Measurements from ENCODE around the gene SMNDC1.
"Not testable (repeated sequence)": the region's sequence is repeated elsewhere in the genome, so short reads cannot be mapped to it uniquely, and the experiment has no call there.

The SMNDC1 gene

DNA sequence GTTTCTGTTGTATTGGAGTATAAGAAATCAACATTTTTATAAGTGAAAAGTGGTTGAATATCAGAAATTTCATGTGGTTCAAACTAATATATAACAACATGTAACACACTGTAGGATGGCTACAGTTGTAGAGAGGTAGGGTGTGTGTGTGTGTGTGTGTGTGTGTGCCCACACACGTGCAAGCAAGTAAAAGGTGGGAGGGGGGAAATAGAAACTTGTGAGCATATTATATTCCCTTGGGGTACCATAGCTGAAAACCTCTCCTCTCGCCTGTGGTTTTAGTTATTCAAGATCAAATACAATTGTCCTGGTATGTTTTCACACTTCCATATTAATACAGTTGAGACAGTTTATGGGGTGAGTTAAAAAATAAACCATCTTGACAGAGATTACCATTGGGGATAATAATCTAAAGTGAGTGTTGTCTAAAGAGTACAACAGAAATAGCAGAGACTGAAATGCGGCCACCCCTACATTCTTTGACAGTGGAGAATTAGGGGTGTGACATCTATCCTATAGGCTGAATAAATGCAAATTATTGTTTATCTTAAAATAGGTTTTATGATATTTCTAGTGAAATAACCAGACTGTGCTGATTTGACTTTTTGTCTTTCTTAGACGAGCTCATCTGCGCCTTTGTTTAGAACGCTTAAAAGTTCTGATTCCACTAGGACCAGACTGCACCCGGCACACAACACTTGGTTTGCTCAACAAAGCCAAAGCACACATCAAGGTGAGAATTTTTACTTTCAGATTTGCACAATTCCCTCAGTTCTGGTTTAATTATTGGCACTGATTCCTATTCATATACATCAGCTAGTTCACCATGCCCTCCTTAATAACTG lies 25.9 kb downstream of the SMNDC1 start:
- DNase-seq = no peak

DNA sequence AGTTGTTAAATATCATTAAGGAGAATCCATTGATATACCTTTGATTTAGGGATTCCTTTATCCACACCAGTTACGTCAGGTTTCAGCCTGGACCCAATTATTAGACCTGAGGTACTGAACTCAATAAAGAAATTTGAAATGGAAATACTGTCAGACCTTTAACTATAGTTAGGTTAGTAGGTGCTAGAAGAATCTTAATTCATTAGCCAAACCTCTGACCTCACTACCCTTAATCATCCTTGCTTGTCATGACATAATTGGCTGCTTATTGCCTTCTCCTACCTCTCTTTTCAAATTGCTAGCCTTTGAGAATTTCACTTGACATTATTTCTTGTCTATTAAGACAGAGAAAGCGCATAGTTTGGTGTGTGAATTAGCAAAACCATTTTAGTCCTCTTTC lies 27.1 kb downstream of the SMNDC1 start:
- DNase-seq = no peak

DNA sequence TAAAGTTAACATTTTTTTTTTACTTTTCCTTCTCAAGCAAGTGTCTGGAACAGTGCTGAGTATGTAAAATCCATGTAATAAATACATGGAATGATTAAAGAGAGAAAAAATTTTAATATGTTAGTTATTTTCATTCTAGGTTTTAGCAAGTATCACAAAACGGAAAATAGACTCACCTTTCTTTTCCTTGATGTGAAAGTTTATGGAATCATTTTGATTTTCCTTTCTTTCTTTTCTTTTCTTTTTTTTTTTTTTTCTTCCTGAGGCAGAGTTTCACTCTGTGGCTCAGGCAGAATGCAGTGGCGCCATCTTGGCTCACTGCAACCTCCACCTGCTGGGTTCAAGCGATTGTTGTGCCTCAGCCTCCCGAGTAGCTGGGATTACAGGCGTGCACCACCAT lies 28.1 kb downstream of the SMNDC1 start:
- no peak for DNase-seq

DNA sequence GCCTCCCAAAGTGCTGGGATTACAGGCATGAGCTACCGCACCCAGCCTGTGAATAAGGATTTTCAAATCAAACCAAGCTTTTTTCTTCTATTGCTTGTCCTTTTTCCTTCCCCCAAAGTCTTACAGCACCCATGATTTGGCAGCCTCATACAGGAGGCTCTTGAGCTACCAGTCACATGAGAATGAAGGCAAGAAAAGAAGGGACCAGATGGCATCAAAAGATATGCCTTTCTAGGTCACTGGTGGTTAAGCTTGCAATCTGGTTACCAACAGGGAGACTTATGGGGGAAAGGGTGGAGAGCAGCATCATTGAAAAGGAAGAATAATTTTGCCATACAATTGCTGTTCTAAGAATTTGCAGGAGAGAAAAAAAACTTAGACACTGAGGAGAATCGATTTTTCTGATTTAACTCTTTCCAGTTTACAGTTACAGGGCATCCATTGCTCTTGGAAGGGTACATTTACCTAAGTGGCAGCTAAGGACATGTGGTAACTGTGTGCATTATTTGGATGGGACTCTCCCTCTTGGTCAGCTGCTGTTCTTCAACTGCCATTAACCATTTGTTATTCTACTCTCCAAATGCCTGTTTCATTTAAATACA lies 29.5 kb downstream of the SMNDC1 start:
- DNase-seq = no peak

DNA sequence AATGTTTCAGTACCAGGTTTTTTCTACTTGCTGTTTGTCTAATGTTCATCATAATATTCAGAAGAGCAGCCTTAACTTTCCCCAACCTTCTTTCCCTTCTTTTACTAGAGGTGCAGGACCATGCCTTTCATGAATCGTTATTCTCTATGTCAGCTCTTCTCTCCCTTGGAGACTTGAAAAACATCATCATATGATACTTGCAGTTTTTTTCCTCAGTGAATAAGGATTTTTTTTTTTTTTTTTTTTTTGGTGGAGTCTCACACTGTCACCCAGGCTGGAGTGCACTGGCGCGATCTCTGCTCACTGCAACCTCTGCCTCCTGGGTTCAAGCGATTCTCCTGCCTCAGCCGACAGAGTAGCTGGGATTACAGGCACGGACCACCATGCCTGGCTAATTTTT lies 30.1 kb downstream of the SMNDC1 start:
- no peak for DNase-seq

DNA sequence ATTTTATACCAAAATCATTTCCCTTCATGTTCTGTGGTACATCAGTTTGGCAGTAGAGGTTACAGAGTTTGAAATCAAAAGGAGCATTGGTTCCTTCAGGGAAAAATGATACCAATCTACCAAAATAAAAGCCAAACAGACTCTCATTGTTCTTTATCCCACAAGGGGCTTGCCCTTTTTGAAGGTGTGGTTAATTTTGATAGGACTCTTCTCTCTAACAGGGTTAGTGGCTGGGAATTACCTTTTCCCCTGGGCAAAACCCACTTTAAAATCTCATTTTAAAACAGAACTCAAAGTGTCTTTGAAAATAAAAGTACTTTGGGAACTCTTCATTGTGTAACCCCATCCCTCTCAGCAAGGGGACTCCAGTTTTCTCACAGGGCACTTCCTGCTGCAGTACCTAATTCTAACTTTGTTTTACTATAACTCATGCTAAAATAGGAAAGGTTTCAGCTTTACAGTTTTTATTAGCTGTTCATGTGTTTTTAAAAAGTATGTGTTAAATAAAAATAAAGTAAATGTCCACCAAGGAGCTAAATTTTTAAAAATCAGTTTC lies 30.6 kb downstream of the SMNDC1 start:
- no peak for DNase-seq

DNA sequence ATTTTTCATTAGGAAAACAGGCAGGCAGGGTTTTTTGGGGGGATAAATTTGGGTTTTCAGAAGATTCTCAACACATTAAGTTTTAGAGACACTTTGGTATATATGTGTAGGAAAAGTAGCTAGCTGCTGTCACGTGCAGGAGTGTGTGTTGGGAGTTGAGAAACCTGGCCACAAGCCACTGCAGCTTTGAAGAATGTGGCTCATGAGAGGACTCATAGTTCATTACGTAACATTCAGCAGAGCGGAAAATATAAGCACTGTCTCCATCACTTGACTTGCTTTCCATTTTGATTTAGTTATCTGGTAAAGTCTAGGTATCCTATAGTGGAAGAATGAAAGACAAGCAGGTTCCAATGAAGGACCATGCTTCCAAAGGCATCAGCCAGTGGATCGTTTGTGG lies 31.2 kb downstream of the SMNDC1 start:
- DNase-seq = peak; percentile 52 to 62

DNA sequence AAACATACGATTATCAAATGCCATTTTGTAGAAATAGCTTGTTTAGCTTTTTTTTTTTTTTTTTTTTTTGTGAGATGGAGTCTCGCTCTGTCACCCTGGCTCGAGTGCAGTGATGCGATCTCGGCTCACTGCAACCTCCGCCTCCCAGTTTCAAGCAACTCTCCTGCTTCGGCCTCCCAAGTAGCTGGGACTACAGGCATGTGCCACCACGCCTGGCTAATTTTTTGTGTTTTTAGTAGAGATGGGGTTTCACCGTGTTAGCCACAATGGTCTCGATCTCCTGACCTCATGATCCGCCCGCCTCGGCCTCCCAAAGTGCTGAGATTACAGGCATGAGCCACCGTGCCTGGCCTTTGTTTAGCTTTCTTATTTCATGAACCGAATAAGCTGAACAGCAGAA lies 31.7 kb downstream of the SMNDC1 start:
- not testable (repeated sequence) for DNase-seq

DNA sequence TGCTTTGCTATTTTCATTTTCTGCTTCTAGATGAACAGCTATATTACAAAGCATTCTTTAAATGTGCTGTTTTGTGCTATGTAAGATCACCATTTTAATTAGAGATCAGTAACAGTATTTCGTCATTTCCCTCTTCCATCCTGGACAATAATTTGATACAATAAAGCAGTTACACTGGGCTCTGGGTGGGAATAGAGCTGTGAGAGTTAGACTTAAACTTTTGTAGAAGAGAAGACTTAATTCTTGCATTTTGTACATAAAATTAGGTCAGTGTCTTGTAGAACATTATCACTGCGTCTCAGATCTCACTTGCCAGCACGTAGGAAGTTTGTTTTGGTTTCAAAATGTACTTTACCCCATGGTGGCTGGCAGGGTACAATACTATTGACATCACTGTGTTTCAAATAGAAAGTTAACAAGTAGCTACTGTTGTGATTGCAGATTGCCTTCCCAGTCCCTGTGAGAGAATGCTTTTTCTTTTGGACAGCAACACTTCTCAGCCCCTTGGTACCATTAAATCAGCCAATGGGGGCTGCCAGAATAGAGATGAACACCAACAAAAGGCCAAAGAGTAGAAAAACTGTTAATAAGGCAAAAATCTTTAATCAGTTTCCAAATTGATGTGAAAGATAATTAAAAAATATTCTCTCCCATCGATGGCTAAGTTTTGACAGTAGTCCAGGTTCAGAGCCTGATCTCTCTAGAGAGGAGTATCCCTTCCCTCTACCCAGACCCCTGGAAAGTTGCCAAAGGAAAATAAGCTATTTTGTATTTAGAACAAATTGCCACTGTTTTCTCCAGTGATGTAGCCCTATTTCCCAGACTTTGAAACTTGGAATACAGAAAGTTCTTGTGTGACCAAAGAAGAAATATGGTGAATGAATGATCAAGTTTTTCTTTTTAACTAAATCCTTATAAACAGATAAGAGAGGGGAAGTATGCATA lies 35.1 kb downstream of the SMNDC1 start:
- DNase-seq = peak; percentile 59 to 68

DNA sequence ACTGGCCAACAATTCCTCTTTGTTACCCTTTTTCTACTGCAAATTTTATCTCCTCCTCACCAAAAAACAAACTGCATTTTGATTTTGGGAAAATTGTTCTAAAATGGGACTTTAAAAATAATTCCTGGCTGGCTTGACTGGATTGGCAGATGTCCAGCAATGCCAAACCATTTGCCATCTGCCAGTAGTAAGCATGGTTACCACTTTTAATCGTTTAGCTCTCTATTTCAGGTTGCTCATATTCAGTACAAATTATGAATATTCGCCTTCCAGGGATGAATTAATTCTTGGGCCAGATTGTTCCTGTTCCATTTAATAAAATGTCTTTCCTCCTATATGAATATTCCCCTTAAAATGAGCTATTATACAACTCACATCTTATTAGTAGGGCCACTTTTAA lies 35.7 kb downstream of the SMNDC1 start:
- DNase-seq = no peak

DNA sequence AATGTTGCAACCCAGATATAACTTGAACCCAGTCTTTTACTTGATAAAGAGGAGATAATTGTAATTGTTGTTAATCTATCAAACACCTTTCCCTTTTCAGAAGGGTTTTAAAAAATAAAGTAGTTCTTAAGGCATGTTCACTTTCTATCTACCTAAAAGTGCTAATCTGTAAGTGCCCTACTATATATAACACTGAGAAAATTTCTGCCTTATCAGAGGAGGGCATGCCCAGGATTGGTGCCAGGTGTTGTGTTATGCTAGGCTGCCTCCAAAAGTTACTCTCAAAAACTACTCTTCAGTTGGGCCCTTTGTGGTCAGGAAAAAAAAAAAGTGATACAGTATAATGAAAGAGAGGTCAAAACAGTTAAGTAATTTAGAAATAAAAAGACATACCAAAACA lies 36.3 kb downstream of the SMNDC1 start:
- DNase-seq = no peak

DNA sequence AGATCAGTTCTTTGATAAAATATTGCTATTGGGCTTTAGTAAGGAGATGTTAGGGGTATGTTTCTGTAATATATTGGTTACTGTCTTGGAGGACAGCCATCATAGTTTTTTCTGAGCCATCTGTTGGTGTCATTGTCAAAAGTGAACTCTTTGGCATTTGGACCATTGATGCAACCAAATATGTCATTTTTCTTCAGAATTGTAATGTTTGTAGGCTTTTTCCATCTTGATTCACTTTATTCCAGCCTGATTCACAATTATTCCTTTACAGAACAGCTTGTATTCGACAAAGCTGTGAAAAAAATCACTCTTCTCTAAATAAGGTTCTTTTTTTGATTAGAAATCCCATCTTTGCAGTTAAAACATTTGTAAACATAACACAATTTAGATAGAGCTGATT lies 37.4 kb downstream of the SMNDC1 start:
- DNase-seq = no peak

DNA sequence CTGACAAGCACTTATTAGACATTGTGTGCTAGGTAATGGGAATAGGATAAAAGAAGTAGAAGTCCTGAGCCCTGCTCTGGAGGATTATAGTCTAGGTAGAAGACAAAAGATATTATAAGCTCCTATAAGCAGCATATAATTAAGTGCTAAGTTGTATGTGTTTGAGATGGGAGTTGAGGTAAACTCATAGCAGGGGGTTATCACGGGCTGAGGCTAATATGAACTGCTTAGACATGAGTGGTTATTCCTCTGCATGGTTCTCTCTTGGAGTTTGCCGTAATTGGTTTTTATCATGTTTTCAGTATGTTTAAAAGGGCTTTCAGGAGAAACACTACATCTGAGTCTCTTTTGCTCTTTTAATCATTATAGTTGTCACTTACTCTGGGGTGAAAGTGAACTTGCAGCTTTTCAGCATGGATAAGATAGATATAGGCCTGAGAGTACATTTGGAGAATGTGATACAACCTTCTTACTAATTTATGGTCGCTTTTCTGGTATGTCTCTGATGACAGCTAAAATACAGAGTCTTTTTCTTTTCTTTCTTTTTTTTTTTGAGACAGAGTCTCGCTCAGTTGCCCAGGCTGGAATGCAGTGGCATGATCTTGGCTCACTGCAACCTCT lies 39.0 kb downstream of the SMNDC1 start:
- DNase-seq = no peak

DNA sequence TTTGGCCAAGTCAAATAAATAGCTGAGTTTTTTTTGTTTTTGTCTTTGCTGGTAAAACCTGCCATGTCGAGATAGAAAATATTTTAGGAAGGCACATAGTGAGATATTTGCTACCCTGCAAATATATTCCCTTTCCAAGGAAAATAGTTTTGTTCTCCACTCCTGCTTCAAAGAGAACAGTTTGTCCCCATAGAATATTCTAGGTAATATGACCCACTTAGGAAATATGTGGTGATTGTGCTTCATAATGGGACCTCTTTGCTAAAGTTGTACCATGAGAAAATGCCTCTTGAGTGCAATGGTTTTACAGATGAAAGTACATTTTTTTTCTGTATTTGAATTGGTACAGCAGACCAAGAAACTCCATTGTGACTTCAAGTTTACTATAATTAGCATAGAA lies 41.6 kb downstream of the SMNDC1 start:
- no peak for DNase-seq

DNA sequence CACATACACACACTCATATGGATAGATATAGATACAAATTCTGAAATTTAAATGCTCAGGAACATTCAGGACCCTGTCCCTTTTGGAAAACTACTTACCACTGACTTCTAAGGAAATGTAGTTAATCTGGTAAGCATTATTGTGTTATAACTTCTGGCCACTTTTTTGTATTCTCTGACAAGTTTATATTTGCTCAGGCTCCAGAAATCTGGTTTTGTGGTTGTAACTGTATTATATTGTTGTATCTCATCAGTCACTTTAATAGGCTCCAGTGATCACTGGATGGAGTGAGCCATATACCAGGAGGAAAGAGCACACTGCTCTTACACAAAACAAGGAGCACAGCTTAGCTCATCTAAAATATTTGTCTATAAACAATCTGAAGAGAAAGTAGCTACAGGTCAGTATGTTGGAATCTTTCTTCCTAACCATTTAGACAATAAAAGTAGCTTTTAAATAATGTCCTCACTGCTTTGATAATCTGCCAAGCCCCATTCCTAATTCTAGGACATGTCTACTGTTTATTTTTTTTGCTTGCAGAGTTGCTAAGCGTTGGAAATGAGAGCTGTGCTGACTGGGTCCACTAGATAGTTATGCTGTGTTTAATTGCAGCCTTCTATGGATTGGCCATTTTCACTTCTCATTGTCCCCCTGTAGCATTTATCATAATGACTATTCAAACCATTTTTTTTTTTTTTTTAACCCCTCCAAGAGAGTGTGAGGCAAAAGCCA lies 43.8 kb downstream of the SMNDC1 start:
- no peak for DNase-seq

DNA sequence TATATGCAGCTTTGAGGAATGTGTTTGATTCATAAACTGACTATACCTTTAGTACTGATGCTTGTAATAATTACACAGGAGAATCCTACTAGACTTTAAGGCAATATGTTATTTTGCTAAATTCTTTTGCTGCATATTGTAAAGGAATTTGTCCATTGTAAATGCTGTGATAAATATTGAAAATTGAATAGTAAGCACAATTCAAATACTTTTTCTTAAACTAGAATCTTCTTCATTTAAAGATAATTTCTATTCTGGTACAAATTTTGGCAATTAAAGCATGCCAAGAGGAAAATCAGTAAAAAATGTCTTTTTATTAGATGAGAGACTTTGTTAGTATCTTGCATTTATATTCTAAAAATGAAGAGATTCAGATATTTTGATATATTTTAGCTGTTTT lies 45.4 kb downstream of the SMNDC1 start:
- DNase-seq = no peak

DNA sequence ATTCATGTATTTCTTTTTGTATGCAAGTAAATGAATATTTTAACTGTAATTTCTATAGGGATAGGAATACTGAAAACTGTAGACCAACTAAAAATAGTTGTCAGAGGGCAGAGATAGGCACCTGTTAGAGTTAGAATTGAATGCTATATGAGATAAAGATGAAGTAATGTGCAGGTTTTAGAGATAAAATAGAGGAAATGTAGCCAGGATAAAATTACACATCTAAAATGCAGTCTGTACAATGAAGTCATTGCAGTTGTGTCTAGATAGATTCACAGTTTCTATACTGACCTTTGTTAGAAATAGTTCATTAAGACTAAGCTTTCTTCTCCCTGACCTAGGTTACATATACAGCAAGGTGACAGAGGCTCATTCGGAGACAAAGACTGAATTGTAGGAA lies 46.2 kb downstream of the SMNDC1 start:
- no peak for DNase-seq

DNA sequence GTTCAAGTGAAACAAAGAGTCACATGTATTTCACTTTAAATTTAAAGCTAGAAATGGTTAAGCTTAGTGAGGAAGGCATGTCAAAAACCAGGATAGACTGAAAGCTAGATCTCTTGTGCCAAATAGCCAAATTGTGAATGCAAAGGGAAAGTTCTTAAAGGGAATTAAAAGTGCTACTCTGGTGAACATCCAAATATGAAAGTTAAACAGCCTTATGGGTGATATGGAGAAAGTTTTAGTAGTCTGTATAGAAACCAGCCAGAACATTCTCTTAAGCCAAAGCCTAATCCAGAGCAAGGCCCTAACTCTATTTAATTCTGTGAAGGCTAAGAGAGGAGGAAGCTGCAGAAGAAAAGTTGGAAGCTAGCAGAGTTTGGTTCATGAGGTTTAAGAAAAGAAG lies 50.3 kb downstream of the SMNDC1 start:
- no peak for DNase-seq

DNA sequence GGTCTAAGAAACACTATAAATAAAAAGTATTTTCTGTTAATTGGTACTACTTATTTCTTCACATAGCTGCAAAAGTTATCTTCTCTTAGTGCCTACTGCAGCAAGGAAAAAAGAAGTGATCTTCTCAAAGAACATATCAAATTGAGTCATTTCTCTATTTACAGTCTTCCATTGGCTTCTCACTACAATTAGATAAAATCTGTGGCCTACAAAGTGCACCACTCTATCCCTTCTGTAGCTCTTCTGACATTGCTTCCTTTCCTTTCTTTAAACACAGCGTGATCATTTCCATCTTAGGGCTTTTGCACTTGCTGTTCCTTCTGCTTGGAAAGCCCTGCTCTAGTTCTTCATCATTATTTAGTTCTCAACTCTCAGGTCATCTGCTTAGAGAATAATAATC lies 52.6 kb downstream of the SMNDC1 start:
- no peak for DNase-seq

DNA sequence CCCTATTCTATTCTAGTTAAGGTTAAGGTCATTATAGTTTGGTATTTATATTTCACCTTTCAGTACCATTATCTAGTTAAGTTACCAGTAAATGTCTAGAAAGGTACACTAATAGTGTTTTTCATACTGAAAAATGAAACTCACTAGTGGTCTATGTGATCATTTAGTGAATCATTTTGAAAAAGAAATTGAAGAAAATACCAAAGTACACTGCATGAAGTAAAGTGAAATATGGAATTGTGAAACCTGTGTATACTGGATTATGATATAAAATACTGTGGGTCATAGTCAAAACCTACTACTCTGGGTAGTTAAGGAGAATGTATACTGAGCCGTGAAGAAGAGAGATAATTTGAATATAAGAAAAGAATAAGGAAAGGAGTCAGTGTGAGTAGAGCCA lies 53.3 kb downstream of the SMNDC1 start:
- not testable (repeated sequence) for DNase-seq

DNA sequence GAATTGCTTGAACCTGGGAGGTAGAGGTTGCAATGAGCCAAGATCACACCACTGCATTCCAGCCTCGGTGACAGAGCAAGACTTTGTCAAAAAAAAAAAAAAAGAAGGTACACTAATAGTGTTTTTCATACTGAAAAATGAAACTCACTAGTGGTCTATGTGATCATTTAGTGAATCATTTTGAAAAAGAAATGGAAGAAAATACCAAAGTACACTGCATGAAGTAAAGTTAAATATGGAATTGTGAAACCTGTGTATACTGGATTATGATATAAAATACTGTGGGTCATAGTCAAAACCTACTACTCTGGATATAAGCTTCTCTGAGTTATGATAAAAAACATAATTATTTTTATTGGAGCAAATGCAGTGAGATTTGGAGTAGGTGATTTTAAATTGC lies 55.2 kb downstream of the SMNDC1 start:
- DNase-seq = not testable (repeated sequence)

DNA sequence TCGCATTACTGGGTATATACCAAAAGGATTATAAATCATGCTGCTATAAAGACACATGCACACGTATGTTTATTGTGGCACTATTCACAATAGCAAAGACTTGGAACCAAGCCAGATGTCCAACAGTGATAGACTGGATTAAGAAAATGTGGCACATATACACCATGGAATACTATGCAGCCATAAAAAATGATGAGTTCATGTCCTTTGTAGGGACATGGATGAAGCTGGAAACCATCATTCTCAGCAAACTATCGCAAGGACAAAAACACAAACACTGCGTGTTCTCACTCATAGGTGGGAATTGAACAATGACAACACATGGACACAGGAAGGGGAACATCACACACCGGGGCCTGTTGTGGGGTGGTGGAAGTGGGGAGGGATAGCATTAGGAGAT lies 56.9 kb downstream of the SMNDC1 start:
- not testable (repeated sequence) for DNase-seq

All from inflammatory macrophage treated with lipopolysaccharide for 1 hour (primary cell).